MM.1S (cell line): ENCODE results near the gene DENND2A.

ENCODE experiments used
- EZH2phosphoT487 ChIP-seq: fragments of 300-600 bp; sonication (generic); IDR thresholded peaks from 2 replicates; pipeline ENCODE4 v1.6.1; 2018; ENCODE audit warnings: antibody characterized with exemption, low read length
- TF ChIP-seq, protein P1 (sequence below): fragments of 300-600 bp; sonication (generic); IDR thresholded peaks from 2 replicates; pipeline ENCODE4 v1.5.1; 2016; ENCODE audit warnings: antibody characterized with exemption, low read length, mixed read lengths

GRCh38 chr7:140546947-140547346 lies 93.7 kb downstream of the DENND2A start:
- TF ChIP-seq EZH2phosphoT487 = no peak
- TF ChIP-seq, protein P1, sequence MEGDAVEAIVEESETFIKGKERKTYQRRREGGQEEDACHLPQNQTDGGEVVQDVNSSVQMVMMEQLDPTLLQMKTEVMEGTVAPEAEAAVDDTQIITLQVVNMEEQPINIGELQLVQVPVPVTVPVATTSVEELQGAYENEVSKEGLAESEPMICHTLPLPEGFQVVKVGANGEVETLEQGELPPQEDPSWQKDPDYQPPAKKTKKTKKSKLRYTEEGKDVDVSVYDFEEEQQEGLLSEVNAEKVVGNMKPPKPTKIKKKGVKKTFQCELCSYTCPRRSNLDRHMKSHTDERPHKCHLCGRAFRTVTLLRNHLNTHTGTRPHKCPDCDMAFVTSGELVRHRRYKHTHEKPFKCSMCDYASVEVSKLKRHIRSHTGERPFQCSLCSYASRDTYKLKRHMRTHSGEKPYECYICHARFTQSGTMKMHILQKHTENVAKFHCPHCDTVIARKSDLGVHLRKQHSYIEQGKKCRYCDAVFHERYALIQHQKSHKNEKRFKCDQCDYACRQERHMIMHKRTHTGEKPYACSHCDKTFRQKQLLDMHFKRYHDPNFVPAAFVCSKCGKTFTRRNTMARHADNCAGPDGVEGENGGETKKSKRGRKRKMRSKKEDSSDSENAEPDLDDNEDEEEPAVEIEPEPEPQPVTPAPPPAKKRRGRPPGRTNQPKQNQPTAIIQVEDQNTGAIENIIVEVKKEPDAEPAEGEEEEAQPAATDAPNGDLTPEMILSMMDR = no peak
